Keratinocyte (primary cell): ENCODE results near the gene TRAF7. TPM values are rescaled to one million over a fixed set of nuclear protein-coding genes. Genes with fewer than 3 reads are reported as not detected.

ENCODE experiments used
- DNase-seq: peaks from one replicate; pipeline ENCODE4 v3.0.0-alpha.2; 2011; ENCODE audit warnings: low read depth, missing footprints, low spot score
- FAIRE-seq: peaks from 2 replicates; lab custom pipeline; 2011; peaks lifted over from hg19 to GRCh38; lab: Jason Lieb, UNC
- H2AFZ ChIP-seq: 2 replicates; pipeline ENCODE4 v1.6.0; 2012; ENCODE audit warnings: low read length, control low read depth, inconsistent platforms; ENCODE audit not compliant: control insufficient read depth
- H3K27ac ChIP-seq: 2 replicates; pipeline ENCODE4 v1.5.1; 2011; ENCODE audit warnings: low read length; ENCODE audit not compliant: control insufficient read depth, insufficient read depth
- H3K27me3 ChIP-seq: 3 replicates; pipeline ENCODE4 v1.6.0; 2011; ENCODE audit warnings: low read length; ENCODE audit not compliant: control insufficient read depth, insufficient read depth; ENCODE audit errors: extremely low read depth
- H3K36me3 ChIP-seq, 2 experiments: 2 replicates in 1 of 2; 3 replicates in 1 of 2; pipeline ENCODE4 v1.5.1; 2011; ENCODE audit warnings: low read length in 2 of 2, mild to moderate bottlenecking in 1 of 2; ENCODE audit not compliant: control insufficient read depth in 2 of 2, insufficient read depth in 2 of 2; ENCODE audit errors: extremely low read depth in 1 of 2
- H3K4me1 ChIP-seq: 3 replicates; pipeline ENCODE4 v1.5.1; 2011; ENCODE audit warnings: low read length; ENCODE audit not compliant: control insufficient read depth, insufficient read depth; ENCODE audit errors: extremely low read depth
- H3K4me2 ChIP-seq: 3 replicates; pipeline ENCODE4 v1.6.0; 2011; ENCODE audit warnings: low read depth, low read length; ENCODE audit not compliant: control insufficient read depth, insufficient read depth; ENCODE audit errors: extremely low read depth
- H3K4me3 ChIP-seq, 3 experiments: fragments of 200-600 bp in 1 of 3; sonication (generic) in 1 of 3; 2 replicates in 2 of 3; 3 replicates in 1 of 3; pipeline ENCODE4 v1.5.1; 2011 to 2016; ENCODE audit warnings: low read length in 3 of 3, mild to moderate bottlenecking in 3 of 3, control low read depth in 2 of 3, inconsistent platforms in 1 of 3, low read depth in 1 of 3, mixed read lengths in 1 of 3, mixed run types in 1 of 3, moderate library complexity in 1 of 3; ENCODE audit not compliant: control insufficient read depth in 2 of 3, insufficient read depth in 2 of 3; ENCODE audit errors: extremely low read depth in 1 of 3
- H3K79me2 ChIP-seq: 2 replicates; pipeline ENCODE4 v1.6.0; 2012; ENCODE audit warnings: low read length; ENCODE audit not compliant: control insufficient read depth, insufficient read depth
- H3K9ac ChIP-seq: 3 replicates; pipeline ENCODE4 v1.6.0; 2011; ENCODE audit warnings: low read length; ENCODE audit not compliant: control insufficient read depth, insufficient read depth; ENCODE audit errors: extremely low read depth
- H3K9me1 ChIP-seq: 3 replicates; pipeline ENCODE4 v1.6.0; 2011; ENCODE audit warnings: low read length; ENCODE audit not compliant: control insufficient read depth, insufficient read depth; ENCODE audit errors: extremely low read depth
- H3K9me3 ChIP-seq: 2 replicates; pipeline ENCODE4 v1.5.1; 2012; ENCODE audit warnings: low read depth, low read length; ENCODE audit not compliant: control insufficient read depth
- H4K20me1 ChIP-seq: 3 replicates; pipeline ENCODE4 v1.6.0; 2011; ENCODE audit warnings: low read length; ENCODE audit not compliant: control insufficient read depth, insufficient read depth; ENCODE audit errors: extremely low read depth
- EZH2 ChIP-seq: IDR thresholded peaks from one replicate; pipeline ENCODE4 v1.6.1; 2012; ENCODE audit warnings: inconsistent platforms, mild to moderate bottlenecking, low read length, moderate library complexity
- dilution Hi-C: fragments of 300-500 bp; cut with MboI; formaldehyde crosslinking; loops from one replicate; pipeline ENCODE4 v1.7.0; 2020; ENCODE audit warnings: low sequenced_read_pairs; ENCODE audit not compliant: extremely low pct_ligation_motif_present
- polyA plus RNA-seq, 5 experiments: library from polyadenylated mRNA; depleted of rRNA in 3 of 5; stranded (reverse) in 3 of 5; stranded (forward) in 1 of 5; unstranded in 1 of 5; fragments of >200 nt; gene quantifications; 1 replicate in 1 of 5; 2 replicates in 3 of 5; 3 replicates in 1 of 5; pipeline versions ENCODE4 v1.2.1 to v1.2.3, GENCODE V29; 2011 to 2012; ENCODE audit warnings: missing spikeins in 2 of 5, low read depth in 1 of 5, low replicate concordance in 1 of 5
- small RNA-seq, 3 experiments: library from RNA; depleted of rRNA; stranded (forward); fragments of <200 nt; gene quantifications; one replicate each; pipeline ENCODE3, GENCODE V24; 2012; ENCODE audit warnings: low read depth in 3 of 3, low replicate concordance in 1 of 3; ENCODE audit not compliant: insufficient read length in 3 of 3
- TF ChIP-seq, protein P1 (sequence below), 3 experiments: IDR thresholded peaks in 1 of 3; conservative IDR thresholded peaks in 1 of 3; optimal IDR thresholded peaks in 1 of 3; 2 replicates in 2 of 3; 3 replicates in 1 of 3; pipeline versions ENCODE3 to v1.5.1; 2011; ENCODE audit warnings: low read length in 3 of 3, mild to moderate bottlenecking in 3 of 3, moderate library complexity in 2 of 3, control low read depth in 1 of 3, inconsistent platforms in 1 of 3; ENCODE audit not compliant: insufficient read depth in 2 of 3; ENCODE audit errors: extremely low read depth in 1 of 3

TRAF7 gene
- polyA plus RNA-seq, 1 donor (not counting 4 experiments of a cell fraction or from before 2014, with no cell fraction given) = 38.4 TPM

- Histone ChIP-seq H3K27ac (no peak overlapping the region), H2AFZ (no peak overlapping the region), H3K4me3 (no peak overlapping the region), H3K9me3 (no peaks in the 10 kb centered on the region), H3K4me2 (no peak overlapping the region), H4K20me1 (no peaks in the 10 kb centered on the region), H3K36me3 (peaks cover 5 to 26% of the 10 kb centered on the region in 2 experiments), H3K9me1 (peaks cover 3% of the 10 kb centered on the region), H3K27me3 (no peaks in the 10 kb centered on the region), H3K9ac (no peak overlapping the region), H3K79me2 (peaks cover 46% of the 10 kb centered on the region), H3K4me1 (peaks cover 20% of the 10 kb centered on the region)
- no peak for FAIRE-seq
- dilution Hi-C loops = no loop called here
- DNase-seq = no peak
- TF ChIP-seq EZH2 = no peak
- TF ChIP-seq, protein P1, sequence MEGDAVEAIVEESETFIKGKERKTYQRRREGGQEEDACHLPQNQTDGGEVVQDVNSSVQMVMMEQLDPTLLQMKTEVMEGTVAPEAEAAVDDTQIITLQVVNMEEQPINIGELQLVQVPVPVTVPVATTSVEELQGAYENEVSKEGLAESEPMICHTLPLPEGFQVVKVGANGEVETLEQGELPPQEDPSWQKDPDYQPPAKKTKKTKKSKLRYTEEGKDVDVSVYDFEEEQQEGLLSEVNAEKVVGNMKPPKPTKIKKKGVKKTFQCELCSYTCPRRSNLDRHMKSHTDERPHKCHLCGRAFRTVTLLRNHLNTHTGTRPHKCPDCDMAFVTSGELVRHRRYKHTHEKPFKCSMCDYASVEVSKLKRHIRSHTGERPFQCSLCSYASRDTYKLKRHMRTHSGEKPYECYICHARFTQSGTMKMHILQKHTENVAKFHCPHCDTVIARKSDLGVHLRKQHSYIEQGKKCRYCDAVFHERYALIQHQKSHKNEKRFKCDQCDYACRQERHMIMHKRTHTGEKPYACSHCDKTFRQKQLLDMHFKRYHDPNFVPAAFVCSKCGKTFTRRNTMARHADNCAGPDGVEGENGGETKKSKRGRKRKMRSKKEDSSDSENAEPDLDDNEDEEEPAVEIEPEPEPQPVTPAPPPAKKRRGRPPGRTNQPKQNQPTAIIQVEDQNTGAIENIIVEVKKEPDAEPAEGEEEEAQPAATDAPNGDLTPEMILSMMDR (optimal IDR thresholded peaks at IDR 0.05 in 1 of 3, IDR thresholded peaks at IDR 0.05 in 1 of 3, conservative IDR thresholded peaks at IDR 0.05 in 1 of 3; ENCODE audit: extremely low read depth in 1 of 3, insufficient read depth in 2 of 3, low read length in 3 of 3) = no peak
Measured at GRCh38 chr16:2226245-2226793, 70.7 kb downstream of the TRAF7 start.

DNA sequence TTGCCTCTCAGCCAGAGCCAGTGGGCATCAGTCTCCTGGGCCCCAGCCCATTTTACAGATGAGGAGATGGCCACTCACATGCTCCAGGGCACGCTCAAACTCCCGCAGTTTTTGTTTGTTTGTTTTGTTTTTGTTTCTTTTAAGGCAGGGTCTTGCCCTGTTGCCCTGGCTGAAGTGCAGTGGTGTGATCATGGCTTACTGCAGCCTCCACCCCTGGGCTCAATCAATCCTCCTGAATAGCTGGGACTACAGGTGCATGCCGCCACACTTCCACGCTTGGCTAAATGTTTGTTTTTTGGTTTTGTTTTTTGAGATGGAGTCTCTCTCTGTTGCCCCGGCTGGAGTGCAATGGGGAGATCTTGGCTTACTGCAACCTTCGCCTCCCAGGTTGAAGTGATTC lies 71.3 kb downstream of the TRAF7 start:
- peaks cover 7 to 28% of the 10 kb centered on the region in 2 experiments for H3K36me3 ChIP-seq
- DNase-seq (no peak), FAIRE-seq (no peak)
- H3K4me2 ChIP-seq = no peak overlapping the region
- H4K20me1 ChIP-seq = no peaks in the 10 kb centered on the region
- no peak overlapping the region for H2AFZ ChIP-seq
- H3K9me3 ChIP-seq = no peaks in the 10 kb centered on the region
- peaks cover 23% of the 10 kb centered on the region for H3K4me1 ChIP-seq
- H3K9me1 ChIP-seq = peaks cover 3% of the 10 kb centered on the region
- H3K27ac ChIP-seq = no peak overlapping the region
- TF ChIP-seq, protein P1 (optimal IDR thresholded peaks at IDR 0.05 in 1 of 3, IDR thresholded peaks at IDR 0.05 in 1 of 3, conservative IDR thresholded peaks at IDR 0.05 in 1 of 3; ENCODE audit: extremely low read depth in 1 of 3, insufficient read depth in 2 of 3, low read length in 3 of 3) = no peak
- no peak for TF ChIP-seq EZH2
- no peaks in the 10 kb centered on the region for H3K27me3 ChIP-seq
- peaks cover 46% of the 10 kb centered on the region for H3K79me2 ChIP-seq
- no peak overlapping the region for H3K9ac ChIP-seq
- dilution Hi-C loops = no loop called here
- no peak overlapping the region for H3K4me3 ChIP-seq

Small RNA genes lying within 50 kb of the gene (small RNA-seq; reads per million reads assigned to genes)
- gene MIR3180-5 = 0 reads per million in 3 experiments
- gene MIR4516 = 0 to 0.33 (median 0) reads per million in 3 experiments
- gene RF00019 = 0 reads per million in 3 experiments
- gene SNORD60 = 0 reads per million in 3 experiments

Other genes with a start within 250 kb of the TRAF7 start
- gene HS3ST6, start 237.4 kb upstream of the TRAF7 start, polyA plus RNA-seq = 0.09 TPM in 1 of 3 replicates, not detected in the others
- 23.9 to 45.4 TPM (median 25.2 TPM) in 3 replicates for gene MSRB1, start 212.6 kb upstream of the TRAF7 start, polyA plus RNA-seq
- gene RPL3L, start 201.1 kb upstream of the TRAF7 start, polyA plus RNA-seq = 0.34 to 0.38 TPM (median 0.37 TPM) in 3 replicates
- gene NDUFB10, start 196.2 kb upstream of the TRAF7 start, polyA plus RNA-seq = 97.9 to 161 TPM (median 107 TPM) in 3 replicates
- gene RPS2, start 191.0 kb upstream of the TRAF7 start, polyA plus RNA-seq = 2,750 to 6,036 TPM (median 3,573 TPM) in 3 replicates
- not detected in 3 replicates for gene RNF151, start 188.9 kb upstream of the TRAF7 start, polyA plus RNA-seq
- 27.8 to 45.1 TPM (median 40.1 TPM) in 3 replicates for gene TBL3, start 183.7 kb upstream of the TRAF7 start, polyA plus RNA-seq
- 0.38 to 1.1 TPM (median 0.54 TPM) in 3 replicates for gene NOXO1, start 174.3 kb upstream of the TRAF7 start, polyA plus RNA-seq
- 10.3 to 13.4 TPM (median 12.0 TPM) in 3 replicates for gene GFER, start 171.6 kb upstream of the TRAF7 start, polyA plus RNA-seq
- 0.12 to 0.30 TPM (median 0.28 TPM) in 3 replicates for gene SYNGR3, start 165.8 kb upstream of the TRAF7 start, polyA plus RNA-seq
- gene ZNF598, start 146.0 kb upstream of the TRAF7 start, polyA plus RNA-seq = 18.0 to 35.5 TPM (median 24.0 TPM) in 3 replicates
- 0.23 TPM in 1 of 3 replicates, not detected in the others for gene NPW, start 136.0 kb upstream of the TRAF7 start, polyA plus RNA-seq
- 5.9 to 10.1 TPM (median 9.0 TPM) in 3 replicates for gene NHERF2, start 128.9 kb upstream of the TRAF7 start, polyA plus RNA-seq
- gene NTHL1, start 107.9 kb upstream of the TRAF7 start, polyA plus RNA-seq = 8.5 to 16.0 TPM (median 10.9 TPM) in 3 replicates
- gene TSC2, start 107.8 kb upstream of the TRAF7 start, polyA plus RNA-seq = 22.6 to 28.8 TPM (median 23.3 TPM) in 3 replicates
- gene PKD1, start 19.9 kb upstream of the TRAF7 start, polyA plus RNA-seq = 10.6 to 22.9 TPM (median 16.4 TPM) in 3 replicates
- gene RAB26, start 7.2 kb upstream of the TRAF7 start, polyA plus RNA-seq = 0.44 to 0.91 TPM (median 0.58 TPM) in 3 replicates
- 0.01 to 0.45 TPM (median 0.04 TPM) in 3 replicates for gene CASKIN1, start 40.8 kb downstream of the TRAF7 start, polyA plus RNA-seq
- 35.7 to 68.9 TPM (median 54.7 TPM) in 3 replicates for gene MLST8, start 49.7 kb downstream of the TRAF7 start, polyA plus RNA-seq
- gene BRICD5, start 55.1 kb downstream of the TRAF7 start, polyA plus RNA-seq = 1.8 to 5.9 TPM (median 3.5 TPM) in 3 replicates
- gene PGP, start 59.1 kb downstream of the TRAF7 start, polyA plus RNA-seq = 10.3 to 18.0 TPM (median 10.4 TPM) in 3 replicates
- 10.5 to 24.7 TPM (median 11.1 TPM) in 3 replicates for gene E4F1, start 67.8 kb downstream of the TRAF7 start, polyA plus RNA-seq
- 0.31 to 1.1 TPM (median 0.41 TPM) in 3 replicates for gene DNASE1L2, start 80.7 kb downstream of the TRAF7 start, polyA plus RNA-seq
- 19.7 to 32.0 TPM (median 24.2 TPM) in 3 replicates for gene ECI1, start 95.8 kb downstream of the TRAF7 start, polyA plus RNA-seq
- gene RNPS1, start 112.3 kb downstream of the TRAF7 start, polyA plus RNA-seq = 79.2 to 226 TPM (median 89.4 TPM) in 3 replicates
- 0.06 to 0.08 TPM (median 0.08 TPM) in 3 replicates for gene ABCA3, start 184.9 kb downstream of the TRAF7 start, polyA plus RNA-seq